Measurements from ENCODE around the gene RPL14. TPM values are rescaled to one million over a fixed set of nuclear protein-coding genes. Genes with fewer than 3 reads are reported as not detected.
A peak's percentile ranks its signal among the peaks of the same experiment; 100 is the strongest.

The RPL14 gene
- total RNA-seq, 2 experiments from 2014 or later, result 3,546 to 3,721 TPM

GRCh38 chr3:40499952-40500351 is 42.8 kb downstream of the RPL14 start:
- H3K9me3 ChIP-seq (ENCODE audit: control insufficient read depth in 1 of 2, insufficient read depth in 1 of 2, low read length in 2 of 2), result no peaks in the 10 kb centered on the region
- DNase-seq (no peak), ATAC-seq (ENCODE audit: poor library complexity) (no peak)
- H3K4me3 Mint-ChIP-seq, result no peak overlapping the region
- peaks cover 3% of the 10 kb centered on the region for H3K4me1 Mint-ChIP-seq (ENCODE audit: low read depth)
- H3K4me1 ChIP-seq (ENCODE audit: insufficient read depth, low read length), result no peaks in the 10 kb centered on the region
- ChIA-PET POLR2A (no interaction called here), CTCF (no interaction called here)
- intact Hi-C loops (cut with DNase I, micrococcal nuclease), result no loop called here
- H3K4me3 ChIP-seq (ENCODE audit: low read length), result no peak overlapping the region
- no peaks in the 10 kb centered on the region for H3K27me3 Mint-ChIP-seq
- H3K27me3 ChIP-seq (ENCODE audit: control insufficient read depth in 1 of 2, insufficient read depth in 2 of 2, low read length in 2 of 2), result no peaks in the 10 kb centered on the region
- no peak overlapping the region for H3K27ac Mint-ChIP-seq
- no peaks in the 10 kb centered on the region for H3K9me3 Mint-ChIP-seq
- no peak for TF ChIP-seq CTCF (IDR thresholded peaks at IDR 0.05)
- H3K36me3 Mint-ChIP-seq (ENCODE audit: low read depth), result no peaks in the 10 kb centered on the region
- H3K36me3 ChIP-seq (ENCODE audit: insufficient read depth, low read length), result no peaks in the 10 kb centered on the region
- H3K27ac ChIP-seq (ENCODE audit: low read depth in 1 of 2, low read length in 2 of 2), result no peak overlapping the region

- no peaks in the 10 kb centered on the region for H3K27me3 ChIP-seq (ENCODE audit: control insufficient read depth in 1 of 2, insufficient read depth in 2 of 2, low read length in 2 of 2)
- Mint-ChIP-seq H3K9me3 (no peaks in the 10 kb centered on the region), H3K27me3 (no peaks in the 10 kb centered on the region), H3K4me1 (ENCODE audit: low read depth) (peaks cover 23% of the 10 kb centered on the region), H3K27ac (no peak overlapping the region), H3K36me3 (ENCODE audit: low read depth) (peaks cover 4% of the 10 kb centered on the region), H3K4me3 (no peak overlapping the region)
- peaks cover 7% of the 10 kb centered on the region for H3K4me1 ChIP-seq (ENCODE audit: insufficient read depth, low read length)
- ChIA-PET POLR2A (no interaction called here), CTCF (no interaction called here)
- no peaks in the 10 kb centered on the region for H3K36me3 ChIP-seq (ENCODE audit: insufficient read depth, low read length)
- DNase-seq, result no peak
- intact Hi-C loops (cut with DNase I, micrococcal nuclease), result no loop called here
- H3K9me3 ChIP-seq (ENCODE audit: control insufficient read depth in 1 of 2, insufficient read depth in 1 of 2, low read length in 2 of 2), result no peaks in the 10 kb centered on the region
- TF ChIP-seq CTCF (IDR thresholded peaks at IDR 0.05), result no peak
- ATAC-seq (ENCODE audit: poor library complexity), result no peak
- H3K27ac ChIP-seq (ENCODE audit: low read depth in 1 of 2, low read length in 2 of 2), result no peak overlapping the region
- H3K4me3 ChIP-seq (ENCODE audit: low read length), result no peak overlapping the region
These were observed 44.9 kb downstream of the RPL14 start for GRCh38 chr3:40502034-40502433.

GRCh38 chr3:40504636-40505430 is 47.7 kb downstream of the RPL14 start:
- intact Hi-C loops (cut with DNase I, micrococcal nuclease), result no loop called here
- peaks cover 23% of the 10 kb centered on the region for H3K4me1 Mint-ChIP-seq (ENCODE audit: low read depth)
- H3K27me3 Mint-ChIP-seq, result no peaks in the 10 kb centered on the region
- DNase-seq (no peak), ATAC-seq (ENCODE audit: poor library complexity) (no peak)
- H3K9me3 Mint-ChIP-seq, result no peaks in the 10 kb centered on the region
- H3K4me3 Mint-ChIP-seq, result peak overlapping the region; percentile 97
- Histone ChIP-seq H3K36me3 (ENCODE audit: insufficient read depth, low read length) (no peaks in the 10 kb centered on the region), H3K4me3 (ENCODE audit: low read length) (no peak overlapping the region), H3K27me3 (ENCODE audit: control insufficient read depth in 1 of 2, insufficient read depth in 2 of 2, low read length in 2 of 2) (no peaks in the 10 kb centered on the region), H3K27ac (ENCODE audit: low read depth in 1 of 2, low read length in 2 of 2) (no peak overlapping the region), H3K4me1 (ENCODE audit: insufficient read depth, low read length) (peaks cover 7% of the 10 kb centered on the region), H3K9me3 (ENCODE audit: control insufficient read depth in 1 of 2, insufficient read depth in 1 of 2, low read length in 2 of 2) (no peaks in the 10 kb centered on the region)
- POLR2A ChIA-PET, result interaction anchor here (0.5 to 2.1 kb wide), 8 partner anchors 20 to 1580 kb away, joined by 3 to 16 read pairs (median 4); partner anchors contain the start of genes CTNNB1, RPL14, ZNF619 and ZNF621
- peak overlapping the region; percentile 70 for H3K27ac Mint-ChIP-seq
- peaks cover 4% of the 10 kb centered on the region for H3K36me3 Mint-ChIP-seq (ENCODE audit: low read depth)
- CTCF ChIA-PET, result interaction anchor here (0.9 to 1.9 kb wide), 5 partner anchors 9 to 196 kb away, joined by 3 to 6 read pairs (median 5); partner anchors contain the start of genes EIF1B, RPL14 and ZNF619
- no peak for TF ChIP-seq CTCF (IDR thresholded peaks at IDR 0.05)

All from CD4-positive, alpha-beta T cell (primary cell).